ENCODE data around the gene CIB2.

DNA sequence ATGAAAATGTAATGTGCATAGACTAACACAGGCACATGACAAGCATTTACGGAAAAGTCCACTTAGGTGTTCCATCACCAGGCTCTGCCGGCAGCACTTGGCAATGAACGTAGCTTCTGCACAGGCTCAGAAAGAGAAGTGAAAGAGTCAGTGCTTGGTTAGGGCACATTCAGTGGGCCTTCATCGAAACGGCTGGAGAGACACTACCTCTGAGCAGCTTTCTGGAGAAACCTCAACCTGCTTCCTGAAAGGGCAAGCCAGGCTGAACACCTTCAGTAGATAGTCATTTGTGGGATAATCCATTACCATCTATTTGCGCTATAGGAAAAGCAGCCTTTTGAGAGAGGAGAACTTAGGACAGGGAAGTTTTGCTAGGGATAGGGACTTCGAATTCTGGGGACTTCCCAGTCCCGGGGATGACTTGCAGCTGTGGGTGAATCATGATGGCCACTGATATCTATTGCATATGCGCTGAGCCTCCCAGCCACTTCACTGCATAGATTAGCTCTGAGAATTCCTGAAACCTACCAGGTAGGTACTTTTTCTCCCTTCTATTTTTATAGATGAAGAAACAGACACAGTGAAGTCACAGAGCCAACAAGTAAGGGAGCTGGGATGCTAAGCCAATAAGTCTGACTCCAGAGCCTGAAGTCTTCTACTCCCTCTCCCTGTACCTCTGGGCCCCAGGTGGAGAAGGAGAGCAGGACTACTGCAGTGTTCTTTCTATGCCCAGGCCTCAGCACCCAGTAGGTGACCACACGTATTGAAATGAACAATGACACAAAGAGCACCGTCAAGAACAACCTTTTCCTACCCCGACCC lies 43.1 kb downstream of the CIB2 start:
- TF ChIP-seq, protein P1, sequence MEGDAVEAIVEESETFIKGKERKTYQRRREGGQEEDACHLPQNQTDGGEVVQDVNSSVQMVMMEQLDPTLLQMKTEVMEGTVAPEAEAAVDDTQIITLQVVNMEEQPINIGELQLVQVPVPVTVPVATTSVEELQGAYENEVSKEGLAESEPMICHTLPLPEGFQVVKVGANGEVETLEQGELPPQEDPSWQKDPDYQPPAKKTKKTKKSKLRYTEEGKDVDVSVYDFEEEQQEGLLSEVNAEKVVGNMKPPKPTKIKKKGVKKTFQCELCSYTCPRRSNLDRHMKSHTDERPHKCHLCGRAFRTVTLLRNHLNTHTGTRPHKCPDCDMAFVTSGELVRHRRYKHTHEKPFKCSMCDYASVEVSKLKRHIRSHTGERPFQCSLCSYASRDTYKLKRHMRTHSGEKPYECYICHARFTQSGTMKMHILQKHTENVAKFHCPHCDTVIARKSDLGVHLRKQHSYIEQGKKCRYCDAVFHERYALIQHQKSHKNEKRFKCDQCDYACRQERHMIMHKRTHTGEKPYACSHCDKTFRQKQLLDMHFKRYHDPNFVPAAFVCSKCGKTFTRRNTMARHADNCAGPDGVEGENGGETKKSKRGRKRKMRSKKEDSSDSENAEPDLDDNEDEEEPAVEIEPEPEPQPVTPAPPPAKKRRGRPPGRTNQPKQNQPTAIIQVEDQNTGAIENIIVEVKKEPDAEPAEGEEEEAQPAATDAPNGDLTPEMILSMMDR (IDR thresholded peaks at IDR 0.05), result no peak
- TF ChIP-seq POLR2AphosphoS5 (IDR thresholded peaks at IDR 0.05), result no peak
- no peak for TF ChIP-seq EP300 (IDR thresholded peaks at IDR 0.05)
- no peak for TF ChIP-seq POLR2A (IDR thresholded peaks at IDR 0.05)

Data from upper lobe of left lung (tissue), 4 donors.